ENCODE measurements around the gene VMP1. TPM values are rescaled to one million over a fixed set of nuclear protein-coding genes. Genes with fewer than 3 reads are reported as not detected.

The VMP1 gene
- total and polyA plus RNA-seq, 2 of the 13 experiments (the other 11 are each of a cell fraction or from before 2014, with no cell fraction given), result 186 to 271 TPM

GRCh38 chr17:59846394-59847165 lies 139.1 kb downstream of the VMP1 start (continued):
- TF ChIP-seq, protein P1, sequence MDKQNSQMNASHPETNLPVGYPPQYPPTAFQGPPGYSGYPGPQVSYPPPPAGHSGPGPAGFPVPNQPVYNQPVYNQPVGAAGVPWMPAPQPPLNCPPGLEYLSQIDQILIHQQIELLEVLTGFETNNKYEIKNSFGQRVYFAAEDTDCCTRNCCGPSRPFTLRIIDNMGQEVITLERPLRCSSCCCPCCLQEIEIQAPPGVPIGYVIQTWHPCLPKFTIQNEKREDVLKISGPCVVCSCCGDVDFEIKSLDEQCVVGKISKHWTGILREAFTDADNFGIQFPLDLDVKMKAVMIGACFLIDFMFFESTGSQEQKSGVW (CRISPR knock-in tag; IDR thresholded peaks at IDR 0.05; ENCODE audit: borderline replicate concordance), result no peak
- TF ChIP-seq KDM5B (CRISPR knock-in tag; IDR thresholded peaks at IDR 0.05; ENCODE audit: borderline replicate concordance) (no peak), NFE2L1 (CRISPR knock-in tag; IDR thresholded peaks at IDR 0.05; ENCODE audit: borderline replicate concordance) (no peak), NR0B2 (CRISPR knock-in tag; IDR thresholded peaks at IDR 0.05) (no peak), HOXA7 (CRISPR knock-in tag; IDR thresholded peaks at IDR 0.05) (no peak), KLF6 (CRISPR knock-in tag; IDR thresholded peaks at IDR 0.05) (no peak; the same call in 1 of the 2 replicates), ZMYM3 (CRISPR knock-in tag; IDR thresholded peaks at IDR 0.05) (no peak), CCDC6 (CRISPR knock-in tag; IDR thresholded peaks at IDR 0.05) (no peak), ZNF501 (CRISPR knock-in tag; IDR thresholded peaks at IDR 0.05) (no peak; the same call in 1 of the 2 replicates), TEAD3 (CRISPR knock-in tag; optimal IDR thresholded peaks at IDR 0.05; ENCODE audit: borderline replicate concordance) (peak; percentile 94), ZNF660 (CRISPR knock-in tag; IDR thresholded peaks at IDR 0.05; ENCODE audit: borderline replicate concordance, low read depth) (no peak), ZNF766 (CRISPR knock-in tag; IDR thresholded peaks at IDR 0.05; ENCODE audit: borderline replicate concordance) (0 out of 2 replicates have a peak, but pooled peaks have one; percentile 73), REL (CRISPR knock-in tag; conservative IDR thresholded peaks at IDR 0.05) (no peak), ZNF431 (CRISPR knock-in tag; IDR thresholded peaks at IDR 0.05; ENCODE audit: borderline replicate concordance, low read depth) (0 out of 2 replicates have a peak, but pooled peaks have one; percentile 75), ZBTB26 (CRISPR knock-in tag; IDR thresholded peaks at IDR 0.05; ENCODE audit: borderline replicate concordance) (0 out of 2 replicates have a peak, but pooled peaks have one; percentile 11), ZNF18 (CRISPR knock-in tag; IDR thresholded peaks at IDR 0.05; ENCODE audit: insufficient replicate concordance) (peak; percentile 50), ZKSCAN8 (CRISPR knock-in tag; IDR thresholded peaks at IDR 0.05; ENCODE audit: borderline replicate concordance) (peak; percentile 50; the same call in 1 of the 2 replicates)
- TF ChIP-seq, protein P2, sequence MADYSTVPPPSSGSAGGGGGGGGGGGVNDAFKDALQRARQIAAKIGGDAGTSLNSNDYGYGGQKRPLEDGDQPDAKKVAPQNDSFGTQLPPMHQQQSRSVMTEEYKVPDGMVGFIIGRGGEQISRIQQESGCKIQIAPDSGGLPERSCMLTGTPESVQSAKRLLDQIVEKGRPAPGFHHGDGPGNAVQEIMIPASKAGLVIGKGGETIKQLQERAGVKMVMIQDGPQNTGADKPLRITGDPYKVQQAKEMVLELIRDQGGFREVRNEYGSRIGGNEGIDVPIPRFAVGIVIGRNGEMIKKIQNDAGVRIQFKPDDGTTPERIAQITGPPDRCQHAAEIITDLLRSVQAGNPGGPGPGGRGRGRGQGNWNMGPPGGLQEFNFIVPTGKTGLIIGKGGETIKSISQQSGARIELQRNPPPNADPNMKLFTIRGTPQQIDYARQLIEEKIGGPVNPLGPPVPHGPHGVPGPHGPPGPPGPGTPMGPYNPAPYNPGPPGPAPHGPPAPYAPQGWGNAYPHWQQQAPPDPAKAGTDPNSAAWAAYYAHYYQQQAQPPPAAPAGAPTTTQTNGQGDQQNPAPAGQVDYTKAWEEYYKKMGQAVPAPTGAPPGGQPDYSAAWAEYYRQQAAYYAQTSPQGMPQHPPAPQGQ (CRISPR knock-in tag; IDR thresholded peaks at IDR 0.05; ENCODE audit: borderline replicate concordance), result 0 out of 2 replicates have a peak, but pooled peaks have one; percentile 20
- TF ChIP-seq, protein P3, sequence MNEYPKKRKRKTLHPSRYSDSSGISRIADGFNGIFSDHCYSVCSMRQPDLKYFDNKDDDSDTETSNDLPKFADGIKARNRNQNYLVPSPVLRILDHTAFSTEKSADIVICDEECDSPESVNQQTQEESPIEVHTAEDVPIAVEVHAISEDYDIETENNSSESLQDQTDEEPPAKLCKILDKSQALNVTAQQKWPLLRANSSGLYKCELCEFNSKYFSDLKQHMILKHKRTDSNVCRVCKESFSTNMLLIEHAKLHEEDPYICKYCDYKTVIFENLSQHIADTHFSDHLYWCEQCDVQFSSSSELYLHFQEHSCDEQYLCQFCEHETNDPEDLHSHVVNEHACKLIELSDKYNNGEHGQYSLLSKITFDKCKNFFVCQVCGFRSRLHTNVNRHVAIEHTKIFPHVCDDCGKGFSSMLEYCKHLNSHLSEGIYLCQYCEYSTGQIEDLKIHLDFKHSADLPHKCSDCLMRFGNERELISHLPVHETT (CRISPR knock-in tag; conservative IDR thresholded peaks at IDR 0.05), result peak; percentile 56
